CD4-positive, alpha-beta T cell treated with Interleukin-6 for 4 hours (primary cell): Measurements from ENCODE around the gene POMP.
A peak's percentile ranks its signal among the peaks of the same experiment; 100 is the strongest.
"Not testable (repeated sequence)": the region's sequence is repeated elsewhere in the genome, so short reads cannot be mapped to it uniquely, and the experiment has no call there.

Experiments
- DNase-seq: peaks from one replicate; pipeline ENCODE4 v3.0.0-alpha.2; 2020; ENCODE audit warnings: mixed read lengths

Gene POMP

DNA sequence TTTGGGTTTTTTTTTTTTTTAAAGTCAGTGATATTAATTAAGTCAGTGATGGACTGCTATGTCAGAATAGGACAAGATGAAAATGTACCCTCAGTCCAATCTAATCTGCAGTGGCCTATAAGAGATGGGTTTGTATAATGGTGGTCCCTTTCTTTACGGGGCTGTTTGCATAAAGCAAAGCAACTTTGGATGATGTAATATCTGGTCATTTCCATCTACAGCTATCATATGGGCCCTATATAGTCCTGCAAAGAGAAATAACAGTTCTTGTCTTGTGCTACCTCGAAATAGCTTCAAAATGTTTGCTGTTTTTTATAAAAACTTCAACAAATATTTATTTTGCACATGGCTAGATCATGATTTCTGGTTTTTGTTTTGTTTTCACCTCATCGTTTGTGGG lies 20.2 kb upstream of the POMP start:
- DNase-seq: no peak

DNA sequence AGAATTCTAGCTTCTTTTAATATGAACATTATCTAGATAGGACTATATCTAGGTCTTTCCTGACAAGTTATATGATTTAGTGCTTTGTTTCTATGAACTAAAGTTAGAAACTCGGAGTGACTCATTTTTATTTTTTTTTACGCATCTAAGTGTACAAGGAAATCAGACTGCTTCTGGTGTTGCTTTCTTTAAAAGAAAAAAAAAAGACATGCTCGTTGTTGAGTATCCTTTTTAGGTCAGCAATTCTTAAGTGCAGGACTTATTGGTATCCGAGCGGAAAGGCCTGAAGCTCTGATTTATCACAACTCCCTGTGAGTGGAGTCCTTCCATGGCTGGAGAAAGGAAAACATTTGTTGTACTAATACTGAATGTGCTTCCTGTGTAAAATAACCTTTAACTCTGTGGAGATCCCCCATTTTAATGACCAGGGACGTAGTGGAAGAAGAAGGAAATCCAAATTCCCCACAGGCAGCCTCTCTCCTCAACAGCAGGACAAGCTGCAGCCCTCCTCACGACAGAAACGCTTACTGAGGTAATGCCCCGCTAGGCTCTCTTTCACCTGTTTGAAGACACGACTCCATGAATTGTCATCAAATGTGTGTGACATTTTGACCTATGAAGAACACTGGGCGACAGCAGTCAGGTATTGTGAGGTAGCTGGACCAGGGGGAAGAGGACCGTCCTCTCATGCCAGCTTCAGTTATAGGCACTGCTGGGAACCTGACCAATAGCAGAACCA lies 17.9 kb upstream of the POMP start:
- DNase-seq: no peak

DNA sequence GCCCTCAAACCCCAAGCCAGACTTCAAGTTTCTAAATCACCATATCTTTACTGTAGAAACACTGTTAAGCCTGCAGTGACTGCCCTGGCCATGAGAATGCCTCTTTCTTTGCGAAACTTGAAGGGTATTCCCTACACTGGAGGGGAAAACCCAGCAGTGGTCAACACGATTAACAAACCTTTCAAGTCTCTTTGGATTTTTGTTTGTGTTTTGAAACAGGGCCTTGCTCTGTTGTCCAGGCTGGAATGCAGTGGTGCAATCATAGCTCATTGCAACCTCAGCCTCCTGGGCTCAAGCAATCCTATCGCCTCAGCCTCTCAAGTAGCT lies 17.4 kb upstream of the POMP start:
- DNase-seq: no peak

DNA sequence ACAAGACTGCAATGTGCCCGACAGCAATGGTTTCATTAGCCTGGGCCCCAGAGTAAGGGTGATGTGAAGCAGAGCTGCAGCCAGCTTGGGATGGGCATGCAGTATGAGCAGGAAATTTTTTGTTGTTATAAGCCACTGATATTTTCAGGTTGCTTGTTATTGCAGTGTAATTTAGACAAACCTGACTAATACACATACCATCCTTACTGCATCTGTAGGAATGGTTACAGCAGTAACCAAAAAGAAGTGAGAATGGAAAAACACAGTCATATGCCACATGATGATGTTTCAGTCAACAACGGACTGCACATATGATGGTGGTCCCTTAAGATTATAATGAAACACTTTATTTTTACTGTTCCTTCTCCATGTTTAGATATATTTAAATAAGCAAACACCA lies 8.6 kb upstream of the POMP start:
- no peak for DNase-seq

DNA sequence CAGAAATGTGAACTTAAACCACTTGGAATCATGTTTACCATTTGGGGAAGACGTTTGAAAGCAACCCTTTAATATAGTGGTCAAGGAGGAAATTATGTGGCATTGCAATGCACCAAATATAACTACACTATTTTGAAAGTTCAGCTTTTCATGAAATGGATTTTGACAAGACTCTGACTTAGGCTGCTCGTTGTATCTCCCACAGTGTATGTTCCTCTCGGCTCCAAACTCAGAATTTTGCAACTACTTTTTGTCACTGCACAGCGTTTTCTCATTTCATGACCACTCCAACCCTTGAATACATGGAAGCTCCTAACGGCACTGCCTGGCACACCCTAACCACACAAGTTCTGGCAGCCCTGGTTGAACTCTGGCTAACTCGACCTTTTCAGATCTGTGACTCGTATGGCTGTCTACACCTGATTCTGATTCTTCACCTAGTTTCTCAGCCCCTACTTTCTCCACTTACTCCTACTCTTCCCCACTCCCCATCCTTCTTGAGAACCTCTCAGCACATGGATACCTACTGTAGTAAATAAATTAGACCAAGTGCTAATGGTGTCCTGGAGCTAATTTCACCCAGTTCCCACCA lies 7.0 kb upstream of the POMP start:
- DNase-seq: no peak

DNA sequence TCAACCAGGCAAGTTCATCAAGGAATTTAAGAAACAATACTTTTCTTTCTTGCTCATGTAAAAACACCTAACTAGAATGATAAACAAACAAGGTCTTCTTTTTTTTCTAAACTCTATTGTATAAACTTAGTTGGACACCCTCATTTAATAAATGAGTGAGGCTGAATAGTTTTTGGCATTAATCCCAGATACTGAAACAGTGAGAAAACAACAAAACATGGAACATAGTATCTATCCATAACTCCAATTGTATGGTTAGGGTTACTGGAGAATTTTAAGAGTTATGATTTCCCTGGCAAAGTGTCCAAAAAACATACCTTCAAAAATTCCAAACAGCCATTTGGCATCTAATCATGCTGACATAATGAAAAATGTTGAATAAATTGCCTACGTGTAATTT lies 5.8 kb upstream of the POMP start:
- no peak for DNase-seq

DNA sequence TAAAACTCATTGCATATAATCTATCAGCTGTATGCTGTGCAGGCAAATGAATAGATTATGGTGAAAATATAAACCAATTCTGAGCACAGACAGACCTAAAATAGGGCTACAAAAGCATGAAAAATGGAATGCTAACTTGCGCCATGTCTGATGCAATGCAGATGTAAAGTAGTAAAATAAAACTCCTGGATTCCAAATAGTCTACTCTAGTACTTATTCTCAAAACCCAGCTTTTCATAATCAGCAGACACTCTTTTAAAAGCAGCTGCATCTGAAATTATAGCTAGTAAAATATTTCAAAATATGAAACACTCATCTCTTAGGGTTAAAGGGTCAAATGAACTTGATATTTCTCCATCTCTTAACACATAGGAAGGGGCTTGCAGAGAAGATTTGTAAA lies 4.7 kb upstream of the POMP start:
- no peak for DNase-seq

DNA sequence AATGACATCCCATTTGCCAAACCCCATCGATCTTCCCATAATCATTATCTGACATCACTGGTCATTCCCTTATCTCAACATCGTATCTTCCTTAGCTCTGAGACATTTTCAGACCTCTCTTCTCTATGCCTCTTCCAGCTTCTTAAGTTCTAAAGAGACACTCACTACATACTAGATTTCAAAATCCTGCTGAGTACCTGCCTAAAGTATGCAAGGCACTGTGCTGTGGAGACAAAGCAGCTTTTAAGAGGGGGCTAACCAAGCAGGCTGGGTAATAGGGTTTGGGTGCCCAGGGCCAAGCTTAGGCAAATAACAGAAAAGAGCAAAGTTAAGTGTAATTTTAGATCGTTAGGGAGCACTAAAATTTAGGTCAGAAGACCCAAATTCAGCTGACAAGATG lies 3.4 kb upstream of the POMP start:
- DNase-seq: no peak

DNA sequence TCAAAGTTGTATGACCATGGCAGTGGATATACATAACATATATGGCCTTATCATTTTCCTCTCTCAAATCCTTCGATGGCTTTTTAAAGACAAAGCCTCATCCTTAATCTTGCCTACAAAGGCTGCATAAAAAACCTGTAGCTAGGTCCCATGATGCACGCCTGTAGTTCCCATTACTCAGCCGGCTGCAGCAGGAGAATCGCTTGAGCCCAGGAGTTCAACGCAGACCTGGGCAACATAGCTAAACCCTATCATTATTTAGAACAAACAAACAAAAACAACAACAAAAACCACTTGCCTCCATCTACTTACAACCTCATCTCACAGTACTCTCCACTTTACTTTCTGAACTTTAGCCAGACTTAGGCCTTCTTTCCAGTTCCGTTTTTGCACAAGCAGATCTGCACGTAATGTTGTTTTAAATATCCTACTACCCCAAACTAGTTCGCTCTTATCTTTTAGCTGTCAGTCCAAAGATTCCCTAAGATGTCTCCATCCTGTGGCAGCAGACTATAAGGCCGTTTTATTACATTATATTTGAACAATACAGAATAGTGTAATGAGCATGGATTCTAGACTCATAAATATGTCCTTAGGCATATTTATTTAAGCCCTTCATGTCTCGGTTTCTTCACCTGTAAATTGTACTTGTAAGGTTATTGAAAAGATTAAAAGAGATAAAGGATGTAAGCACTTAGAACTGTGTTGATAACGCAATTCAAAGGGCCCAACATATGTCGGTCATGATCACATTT lies 969 bp upstream of the POMP start:
- no peak for DNase-seq

DNA sequence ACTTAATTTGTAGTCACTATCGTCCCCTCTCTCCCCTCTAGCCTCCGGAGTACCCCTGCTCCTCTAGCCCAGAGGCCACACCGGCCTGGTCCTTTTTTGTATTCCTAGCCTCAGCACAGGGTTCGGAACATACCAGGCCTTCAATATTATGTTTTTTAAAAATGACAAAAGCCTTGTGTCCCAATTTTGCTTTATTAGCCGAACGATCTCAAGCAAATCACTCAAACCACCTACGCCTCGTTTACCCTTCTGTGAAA lies 463 bp upstream of the POMP start:
- DNase-seq: no peak

DNA sequence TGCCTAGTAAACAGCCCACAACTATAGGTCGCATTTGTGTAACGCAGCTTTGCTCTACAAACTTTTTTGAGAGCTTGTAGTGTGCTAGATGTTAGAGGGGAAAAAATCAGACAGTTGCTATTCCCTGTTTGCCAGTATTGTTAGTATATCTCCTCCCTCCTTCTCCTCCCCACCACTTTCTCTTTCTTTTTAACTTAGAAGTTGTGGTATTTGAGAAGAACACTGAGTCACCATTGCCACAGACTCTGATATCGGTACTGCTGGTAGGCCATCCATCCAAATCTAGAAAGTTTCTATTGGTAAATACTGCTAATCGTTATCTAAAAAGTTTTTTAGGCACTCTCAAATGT lies 666 bp downstream of the POMP start:
- peak; percentile 12 for DNase-seq

DNA sequence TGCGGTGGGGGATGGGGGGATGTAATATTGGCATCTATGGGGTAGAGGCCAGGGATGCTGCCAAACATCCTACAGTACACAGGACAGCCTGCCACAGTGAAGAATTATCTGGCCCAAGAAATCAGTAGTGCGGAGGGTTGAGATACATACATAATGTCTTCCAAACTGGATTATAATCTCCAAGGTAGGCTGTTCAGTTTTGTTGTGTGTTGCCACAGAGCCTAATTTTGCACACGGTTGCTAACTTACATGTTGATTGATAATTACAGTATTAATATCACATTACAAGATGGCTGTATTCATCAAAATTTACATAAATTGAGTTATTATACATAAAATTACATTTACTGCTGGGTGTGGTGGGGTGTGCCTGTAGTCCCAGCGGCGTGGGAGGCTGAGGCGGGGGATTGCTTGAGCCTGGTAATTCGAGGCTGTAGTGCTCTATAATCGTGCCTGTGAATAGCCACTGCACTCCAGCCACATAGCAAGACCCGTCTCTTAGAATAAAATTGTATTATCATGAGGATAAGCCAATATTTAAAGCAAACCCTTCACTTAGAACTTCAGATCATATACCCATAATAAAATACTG lies 8.1 kb downstream of the POMP start:
- no peak for DNase-seq

DNA sequence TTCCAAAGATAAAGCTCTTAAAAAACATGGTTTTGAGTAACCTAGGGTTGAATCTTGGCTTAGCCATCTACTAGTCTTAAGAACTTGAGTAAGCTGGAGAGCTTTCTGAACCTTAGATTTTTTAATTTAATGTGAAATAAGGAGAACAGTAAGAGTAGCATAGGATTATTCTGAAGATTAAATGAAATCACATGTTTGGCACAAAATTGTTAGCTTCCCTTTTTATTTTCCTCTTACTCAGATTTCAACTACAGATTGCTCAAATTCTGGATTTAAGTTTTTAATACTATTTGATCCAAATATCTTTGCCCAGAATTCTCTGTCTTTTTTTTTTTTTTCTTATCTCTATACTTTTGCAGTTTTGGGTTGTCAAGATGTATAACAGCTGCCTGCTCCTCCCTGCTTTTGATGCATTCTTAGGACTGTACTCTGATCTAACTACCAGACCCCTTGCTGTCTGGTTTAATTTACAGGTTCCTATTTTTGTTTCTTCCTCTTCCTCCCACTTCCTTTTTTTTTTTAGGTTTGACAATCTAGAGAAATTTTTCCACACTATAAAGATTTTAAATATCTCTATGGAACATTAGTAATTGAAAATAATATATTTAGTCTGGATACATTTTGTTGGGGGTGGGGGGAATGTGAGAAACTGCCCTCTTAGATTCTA lies 12.3 kb downstream of the POMP start:
- no peak for DNase-seq

DNA sequence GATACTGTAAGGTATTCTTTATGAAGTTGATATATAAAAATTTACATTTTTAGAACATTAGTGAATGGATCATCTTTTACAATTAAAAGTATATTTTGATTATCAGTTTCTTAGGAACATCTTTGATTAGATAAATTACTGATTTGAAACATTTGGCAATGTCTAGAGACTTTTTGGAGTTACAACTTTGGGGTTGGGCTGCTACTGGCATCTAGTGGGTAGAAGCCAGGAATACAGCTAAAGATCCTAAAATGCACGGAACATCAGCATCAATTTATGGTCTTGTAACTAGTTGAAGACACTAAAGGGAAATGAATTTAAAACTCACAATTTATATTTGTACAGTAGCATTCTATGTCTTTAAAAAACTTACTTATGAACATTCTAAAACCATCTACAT lies 19.9 kb downstream of the POMP start:
- no peak for DNase-seq

DNA sequence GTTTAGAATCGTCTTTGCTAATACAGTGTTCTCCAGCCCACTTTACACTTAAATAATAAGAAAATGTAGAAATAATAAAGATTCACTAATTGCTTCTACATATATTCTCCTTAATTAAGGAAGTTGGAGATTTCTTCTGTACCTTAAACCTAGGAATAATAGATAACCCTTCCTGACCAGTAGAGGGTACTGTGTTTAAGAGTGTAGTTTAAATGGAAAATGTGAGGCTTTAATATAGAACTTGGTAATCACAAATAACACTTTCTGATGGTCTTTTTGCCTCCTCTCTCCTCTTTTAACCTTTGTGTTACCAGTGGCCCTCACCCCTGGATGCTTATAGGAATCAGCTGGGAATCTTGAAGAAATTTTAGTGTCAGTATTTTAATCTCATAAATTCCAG lies 20.7 kb downstream of the POMP start:
- DNase-seq: no peak

DNA sequence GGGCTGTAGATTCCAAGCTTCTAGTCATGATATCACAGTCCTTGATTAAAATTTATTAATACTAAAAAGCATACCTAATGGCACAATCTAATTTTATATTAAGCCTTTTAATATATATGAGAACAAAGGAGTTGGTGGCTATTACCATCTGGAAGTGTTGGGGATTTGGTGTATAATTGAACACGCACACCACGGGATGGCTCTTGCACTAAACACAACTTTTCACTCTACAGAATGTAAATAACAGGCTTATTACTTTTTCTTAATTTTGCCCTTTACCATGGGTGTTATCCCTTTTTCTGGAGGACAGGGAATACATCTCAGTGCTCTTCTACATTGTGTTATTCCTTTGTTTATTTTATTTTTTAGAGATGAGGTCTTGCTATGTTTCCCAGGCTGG lies 21.6 kb downstream of the POMP start:
- no peak for DNase-seq

DNA sequence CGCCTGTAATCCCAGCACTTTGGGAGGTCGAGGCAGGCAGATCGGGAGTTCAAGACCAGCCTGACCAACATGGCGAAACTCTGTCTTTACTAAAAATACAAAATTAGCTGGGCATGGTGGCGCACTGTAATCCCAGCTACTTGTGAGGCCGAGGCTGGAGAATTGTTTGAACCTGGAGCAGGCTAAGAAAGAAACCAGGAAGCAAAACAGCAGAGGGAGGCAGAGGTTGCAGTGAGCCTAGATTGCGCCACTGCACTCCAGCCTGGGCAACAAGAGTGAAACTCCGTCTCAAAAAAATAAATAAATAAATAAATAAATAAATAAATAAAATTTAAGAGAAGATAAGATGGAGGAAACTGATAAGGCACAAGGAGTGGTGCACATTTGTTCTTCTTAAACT lies 24.2 kb downstream of the POMP start:
- not testable (repeated sequence) for DNase-seq

DNA sequence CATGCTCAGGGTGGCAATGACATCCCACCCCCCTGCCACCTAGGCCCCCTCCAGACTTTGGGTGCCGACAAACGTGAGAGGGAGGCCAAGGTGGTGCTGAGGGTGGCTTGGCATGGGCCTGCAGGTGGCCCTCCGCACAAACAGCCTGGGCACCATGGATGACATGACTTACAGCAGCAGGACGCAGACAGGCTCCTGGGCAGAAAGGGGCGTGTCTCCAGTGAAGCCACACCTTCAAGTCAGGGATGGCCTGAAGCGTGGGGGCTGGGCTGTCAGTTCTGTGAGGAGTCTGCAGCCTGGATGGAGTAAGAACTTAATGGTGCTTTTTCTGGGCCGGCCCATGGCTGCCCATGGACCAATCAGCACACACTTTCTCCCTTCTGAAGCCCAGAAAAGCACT lies 25.3 kb downstream of the POMP start:
- DNase-seq: no peak

DNA sequence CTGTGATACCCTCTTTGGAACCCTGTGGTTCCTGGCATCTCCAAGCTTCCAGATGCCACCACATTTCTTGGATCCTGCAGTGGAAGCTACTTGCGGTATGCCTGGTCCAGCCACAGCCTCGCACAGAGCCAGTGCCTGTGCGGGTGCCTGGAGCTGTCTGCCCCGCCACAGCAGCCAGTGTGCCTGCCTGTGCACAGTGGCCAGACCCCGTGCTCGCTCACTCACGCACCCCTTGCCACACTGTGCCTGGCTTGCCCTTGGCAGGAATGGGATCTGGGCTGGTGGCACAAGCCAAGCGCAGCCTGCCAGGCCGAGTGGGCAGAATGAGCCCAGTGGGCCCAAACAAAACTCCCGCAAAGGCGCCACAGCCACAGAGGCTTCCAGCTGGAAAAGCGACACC lies 26.2 kb downstream of the POMP start:
- no peak for DNase-seq

DNA sequence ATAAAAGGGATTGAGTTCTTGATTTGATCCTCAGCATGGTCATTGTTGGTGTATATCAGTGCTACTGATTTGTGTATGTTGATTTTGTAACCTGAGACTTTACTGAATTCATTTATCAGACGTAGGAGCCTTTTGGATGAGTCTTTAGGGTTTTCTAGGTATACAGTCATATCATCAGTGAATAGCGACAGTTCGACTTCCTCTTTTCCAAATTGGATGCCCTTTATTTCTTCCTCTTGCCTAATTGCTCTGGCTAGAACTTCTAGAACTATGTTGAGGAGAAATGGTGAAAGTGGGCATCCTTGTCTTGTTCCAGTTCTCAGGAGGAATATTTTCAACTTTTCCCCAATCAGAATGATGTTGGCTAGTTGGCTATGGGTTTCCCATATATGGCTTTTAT lies 27.0 kb downstream of the POMP start:
- DNase-seq: no peak

DNA sequence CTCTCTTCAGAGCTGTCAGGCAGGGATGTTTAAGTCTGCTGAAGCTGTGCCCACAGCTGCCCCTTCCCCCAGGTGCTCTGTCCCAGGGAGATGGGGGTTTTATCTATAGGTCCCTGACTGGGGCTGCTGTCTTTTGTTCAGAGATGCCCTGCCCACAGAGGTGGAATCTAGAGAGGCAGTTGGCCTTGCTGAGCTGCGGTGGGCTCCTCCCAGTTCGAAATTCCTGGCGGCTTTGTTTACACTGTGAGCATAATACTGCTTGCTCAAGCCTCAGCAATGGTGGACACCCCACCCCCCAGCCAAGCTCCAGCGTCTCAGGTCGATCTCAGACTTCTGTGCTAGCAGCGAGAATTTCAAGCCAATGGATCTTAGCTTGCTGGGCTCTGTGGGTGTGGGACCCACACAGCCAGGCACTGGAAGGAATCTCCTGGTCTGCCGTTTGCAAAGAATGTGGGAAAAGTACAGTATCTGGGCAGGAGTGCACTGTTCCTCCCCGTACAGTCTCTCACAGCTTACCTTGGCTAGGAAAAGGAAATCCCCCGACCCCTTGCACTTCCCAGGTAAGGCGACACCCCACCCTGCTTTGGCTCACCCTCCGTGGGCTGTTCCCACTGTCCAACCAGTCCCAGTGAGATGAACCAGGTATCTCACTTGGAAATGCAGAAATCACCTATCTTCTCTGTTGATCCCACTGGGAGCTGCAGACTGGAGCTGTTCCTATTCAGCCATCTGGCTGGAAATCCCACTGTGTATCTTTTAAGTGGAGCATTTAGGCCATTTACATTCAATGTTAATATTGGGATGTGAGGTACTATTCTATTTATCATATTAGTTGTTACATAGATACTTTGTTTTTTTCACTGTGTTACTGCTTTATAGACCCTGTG lies 34.9 kb downstream of the POMP start:
- DNase-seq: not testable (repeated sequence)

DNA sequence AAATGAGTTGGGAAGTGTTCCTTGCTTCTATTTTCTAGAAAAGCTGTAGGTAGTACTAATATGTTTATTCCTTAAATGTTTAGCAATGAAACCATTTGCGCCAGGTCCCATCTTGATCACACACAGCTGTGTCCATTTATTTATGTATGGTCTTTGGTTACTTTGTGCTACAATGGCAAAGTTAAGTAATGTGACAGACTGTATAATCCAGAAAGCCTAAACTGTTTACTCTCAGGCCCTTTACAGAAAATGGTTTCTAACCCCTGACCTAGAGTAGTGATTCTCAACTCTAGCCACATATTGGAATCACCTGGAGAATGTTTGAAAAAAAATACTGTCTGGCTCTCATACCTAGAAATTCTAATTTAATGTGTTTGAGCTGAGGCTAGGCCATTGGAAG lies 38.5 kb downstream of the POMP start:
- DNase-seq: no peak

DNA sequence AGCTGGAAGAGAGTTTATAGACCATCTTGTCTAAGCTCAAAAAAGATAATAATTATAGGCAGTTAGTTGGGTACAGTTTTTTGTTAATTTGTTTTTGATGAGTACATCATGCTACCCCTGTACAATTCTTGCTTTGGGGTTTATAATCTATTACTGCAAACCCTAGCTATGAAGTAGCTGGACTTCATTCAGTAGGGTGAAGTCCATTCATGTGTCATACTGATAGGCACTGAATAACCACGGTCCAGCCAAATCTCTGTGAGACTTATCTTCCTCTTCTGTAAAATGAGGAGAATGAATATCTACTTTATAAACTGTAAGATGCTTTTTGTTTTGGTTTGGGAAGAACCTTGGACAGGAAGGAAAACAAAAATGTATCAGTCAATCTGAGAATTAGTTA lies 40.3 kb downstream of the POMP start:
- no peak for DNase-seq
